Right cardiac atrium (tissue), 5 donors: ENCODE measurements around the gene OR2B6. TPM values are rescaled to one million over a fixed set of nuclear protein-coding genes. Genes with fewer than 3 reads are reported as not detected.

ENCODE experiments used
- ATAC-seq, 2 donors: fragments of 200-7000 bp; cut with Tn5 transposase; one replicate each; pipeline versions ENCODE4 v1.8.0 to v1.9.1; 2020; ENCODE audit warnings: moderate library complexity in 2 of 2, mild to moderate bottlenecking in 1 of 2
- DNase-seq, 3 donors: peaks; one replicate each; pipeline ENCODE4 v3.0.0-alpha.2; 2020
- H3K27ac ChIP-seq: one replicate; pipeline ENCODE4 v1.5.1; 2013; ENCODE audit warnings: mild to moderate bottlenecking, low read length, control low read depth, moderate library complexity
- H3K27me3 ChIP-seq: one replicate; pipeline ENCODE4 v1.6.1; 2013; ENCODE audit not compliant: control insufficient read depth, insufficient read depth
- H3K4me1 ChIP-seq: one replicate; pipeline ENCODE4 v1.6.1; 2013; ENCODE audit warnings: low read length; ENCODE audit not compliant: control insufficient read depth, insufficient read depth
- H3K4me3 ChIP-seq: one replicate; pipeline ENCODE4 v1.5.1; 2013; ENCODE audit warnings: low read length, control low read depth
- H3K9me3 ChIP-seq: one replicate; pipeline ENCODE4 v1.6.1; 2013; ENCODE audit warnings: low read length; ENCODE audit not compliant: control insufficient read depth
- WGBS: extraction: QIAGEN DNeasy Blood & Tissue Kit; methylation state at CpG from one replicate; pipeline ENCODE4 v1.1.7; 2013; 5-methylcytosine and 5-hydroxymethylcytosine counted together
- intact Hi-C, 4 donors: fragments of 100-400 bp; cut with DNase I; formaldehyde crosslinking; loops; one replicate each; pipeline versions ENCODE4 v1.11.0 to v1.14.0; 2022 to 2023
- polyA plus RNA-seq: library from polyadenylated mRNA; stranded (reverse); fragments of 200-250 nt; gene quantifications from one replicate; pipeline ENCODE4 v1.2.3, GENCODE V29; 2013
- total RNA-seq, 4 donors: library from RNA; stranded (reverse); fragmentation: NEBNext Ultra II Directional; extraction: Animal tissue kit (Norgen Biotek cat#: 25700); gene quantifications; one replicate each; pipeline ENCODE4 v1.2.1, GENCODE V29; 2021
- donor health status: healthy with polysubstance abuse.
- donor health status: DM: no; HTN: yes; CAD: no.
- donor health status: DM: no; HTN: no; CAD: no.
- donor health status: DM: no; HTN: yes; CAD: no; lungs with severe emphysema.
- donor health status: DM: yes; HTN: yes; CAD: no.

Gene OR2B6
- total and polyA plus RNA-seq, 5 donors, result not detected

DNA sequence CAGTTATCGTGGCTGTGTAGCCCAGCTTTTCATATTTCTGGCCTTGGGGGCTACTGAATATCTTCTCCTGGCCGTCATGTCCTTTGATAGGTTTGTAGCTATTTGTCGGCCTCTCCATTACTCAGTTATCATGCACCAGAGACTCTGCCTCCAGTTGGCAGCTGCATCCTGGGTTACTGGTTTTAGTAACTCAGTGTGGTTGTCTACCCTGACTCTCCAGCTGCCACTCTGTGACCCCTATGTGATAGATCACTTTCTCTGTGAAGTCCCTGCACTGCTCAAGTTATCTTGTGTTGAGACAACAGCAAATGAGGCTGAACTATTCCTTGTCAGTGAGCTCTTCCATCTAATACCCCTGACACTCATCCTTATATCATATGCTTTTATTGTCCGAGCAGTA is 475 bp downstream of the OR2B6 start:
- H3K27ac ChIP-seq, result no peak overlapping the region
- ATAC-seq, result no peak
- intact Hi-C loops, result no loop called here

DNA sequence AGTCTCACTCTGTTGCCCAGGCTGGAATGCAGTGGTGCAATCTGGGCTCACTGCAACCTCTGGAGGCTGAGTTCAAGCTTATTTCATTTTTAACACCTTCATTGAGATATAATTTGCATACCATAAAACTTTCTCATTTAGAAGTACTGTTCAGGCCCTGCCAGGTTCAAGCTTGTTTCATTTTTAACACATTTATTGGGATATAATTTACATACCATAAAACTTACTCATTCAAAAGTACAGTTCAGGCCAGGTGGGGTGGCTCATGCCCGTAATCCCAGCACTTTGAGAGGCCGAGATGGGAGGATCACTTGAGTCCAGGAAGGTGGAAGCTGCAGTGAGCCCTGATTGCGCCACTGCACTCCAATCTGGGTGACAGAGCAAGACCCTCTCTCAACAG is 5.5 kb downstream of the OR2B6 start:
- Histone ChIP-seq H3K9me3 (no peaks in the 10 kb centered on the region), H3K4me3 (no peak overlapping the region), H3K27ac (no peak overlapping the region), H3K4me1 (no peaks in the 10 kb centered on the region), H3K27me3 (no peaks in the 10 kb centered on the region)
- WGBS, result 79% methylated on average over 3 of the region's 3 CpGs
- intact Hi-C loops, result no loop called here
- ATAC-seq, result no peak
- no peak for DNase-seq

More for the DNA sequence above, 475 bp downstream of the OR2B6 start:
- Histone ChIP-seq H3K4me3 (no peak overlapping the region), H3K9me3 (no peaks in the 10 kb centered on the region), H3K27me3 (no peaks in the 10 kb centered on the region), H3K4me1 (no peaks in the 10 kb centered on the region)
- DNase-seq, result no peak
- WGBS, result 60% methylated on average over 4 of the region's 4 CpGs

DNA sequence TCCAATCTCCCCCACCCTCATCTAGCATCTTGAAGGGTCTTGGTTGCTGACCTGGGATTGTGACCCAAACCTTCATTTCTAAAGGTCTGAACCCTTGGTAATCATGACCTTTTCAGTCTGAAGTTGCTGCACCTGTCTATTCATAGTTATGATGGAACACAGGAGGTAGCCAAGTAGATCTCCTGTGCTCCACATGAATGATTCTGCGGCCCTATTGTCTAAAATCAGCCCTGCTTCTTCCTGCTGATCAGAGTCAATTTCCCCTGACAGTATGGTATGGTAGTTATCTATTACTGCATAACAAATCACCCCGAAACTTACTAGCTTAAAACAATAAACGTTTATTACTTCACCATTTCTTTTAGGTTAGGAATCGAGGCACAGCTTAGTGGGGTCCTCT is 9.0 kb downstream of the OR2B6 start:
- H3K27me3 ChIP-seq, result no peaks in the 10 kb centered on the region
- DNase-seq (no peak), ATAC-seq (no peak)
- no peaks in the 10 kb centered on the region for H3K9me3 ChIP-seq
- intact Hi-C loops, result no loop called here
- no peak overlapping the region for H3K27ac ChIP-seq
- no peaks in the 10 kb centered on the region for H3K4me1 ChIP-seq
- 83% methylated on average over 4 of the region's 4 CpGs for WGBS
- no peak overlapping the region for H3K4me3 ChIP-seq

DNA sequence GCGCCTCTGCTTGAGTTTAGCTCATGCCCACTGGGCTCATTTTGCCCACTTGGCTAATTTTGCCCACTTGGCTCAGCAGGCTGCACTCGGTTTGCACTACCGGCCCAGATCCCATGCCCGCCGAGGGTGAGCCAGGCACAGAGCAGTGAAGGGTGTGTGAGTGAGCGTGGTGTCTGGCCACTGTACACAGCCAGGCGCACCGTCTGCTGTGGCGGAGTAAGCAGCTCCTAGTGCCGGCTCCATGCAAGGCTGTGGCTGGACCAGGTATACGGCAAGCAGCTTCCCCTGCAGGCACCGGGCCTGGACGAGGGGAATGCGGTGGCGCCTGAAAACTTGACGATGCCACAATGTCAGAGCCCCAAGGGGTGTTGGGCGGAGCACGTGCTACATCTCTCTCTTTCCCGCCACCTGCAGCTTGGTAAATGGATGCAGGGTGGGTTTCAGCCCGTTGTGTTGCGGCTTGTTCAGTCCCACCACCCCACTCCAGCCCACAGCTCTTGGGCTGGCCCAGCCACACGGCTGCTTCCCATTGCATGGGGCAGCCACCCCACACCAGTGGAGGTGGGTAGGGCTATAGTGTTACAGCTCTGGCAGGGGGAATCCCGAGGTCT is 9.9 kb downstream of the OR2B6 start:
- 93% methylated on average over 23 of the region's 23 CpGs for WGBS

DNA sequence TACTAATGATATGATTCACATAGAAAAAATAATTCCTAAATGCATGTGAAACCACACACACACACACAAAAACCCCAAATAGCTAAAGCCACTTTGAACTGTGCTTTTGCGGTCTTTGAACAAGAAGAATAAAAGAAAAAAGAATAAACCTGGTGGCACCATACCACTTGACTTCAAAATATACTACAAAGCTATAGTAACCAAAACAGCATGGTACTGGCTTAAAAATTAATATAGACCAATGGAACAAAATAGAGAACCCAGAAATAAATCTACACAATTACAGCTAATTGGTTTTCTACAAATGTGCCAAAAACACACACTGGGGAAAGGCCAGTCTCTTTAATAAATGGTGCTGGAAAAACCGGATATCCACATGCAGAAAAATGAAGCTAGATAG is 13.4 kb downstream of the OR2B6 start:
- Histone ChIP-seq H3K9me3 (no peaks in the 10 kb centered on the region), H3K4me3 (no peak overlapping the region), H3K27me3 (peaks cover 2% of the 10 kb centered on the region), H3K4me1 (no peaks in the 10 kb centered on the region), H3K27ac (no peak overlapping the region)
- intact Hi-C loops, result no loop called here
- 92% methylated on average over 2 of the region's 2 CpGs for WGBS
- DNase-seq (no peak), ATAC-seq (no peak)

More for the DNA sequence above, 9.9 kb downstream of the OR2B6 start:
- no peaks in the 10 kb centered on the region for H3K27me3 ChIP-seq
- DNase-seq, result peak in 2 of 3 donors; percentile 12 to 31
- H3K27ac ChIP-seq, result no peak overlapping the region
- no peaks in the 10 kb centered on the region for H3K4me1 ChIP-seq
- H3K9me3 ChIP-seq, result no peaks in the 10 kb centered on the region
- no peak for ATAC-seq
- H3K4me3 ChIP-seq, result no peak overlapping the region
- intact Hi-C loops, result no loop called here

DNA sequence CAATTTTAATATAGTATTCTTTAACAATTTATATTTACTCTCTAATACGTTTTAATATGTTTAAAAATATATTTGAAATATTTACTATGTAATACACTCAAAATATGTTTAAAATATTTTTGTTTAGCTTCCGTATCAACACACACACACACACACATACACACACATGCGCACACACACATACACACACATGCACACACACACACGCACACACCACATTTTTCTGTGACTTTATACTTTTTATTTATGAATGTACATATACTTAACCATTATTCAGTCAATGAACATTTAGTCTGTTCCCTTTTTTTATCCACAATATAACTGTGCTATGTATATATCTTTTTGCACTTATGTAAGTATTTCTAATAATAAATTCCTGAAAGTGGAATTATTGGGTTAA is 15.7 kb downstream of the OR2B6 start:
- DNase-seq (no peak), ATAC-seq (no peak)
- 82% methylated on average over 4 of the region's 4 CpGs for WGBS
- Histone ChIP-seq H3K27me3 (peaks cover 2% of the 10 kb centered on the region), H3K4me1 (no peaks in the 10 kb centered on the region), H3K27ac (no peak overlapping the region), H3K4me3 (no peak overlapping the region), H3K9me3 (no peaks in the 10 kb centered on the region)
- intact Hi-C loops, result no loop called here

DNA sequence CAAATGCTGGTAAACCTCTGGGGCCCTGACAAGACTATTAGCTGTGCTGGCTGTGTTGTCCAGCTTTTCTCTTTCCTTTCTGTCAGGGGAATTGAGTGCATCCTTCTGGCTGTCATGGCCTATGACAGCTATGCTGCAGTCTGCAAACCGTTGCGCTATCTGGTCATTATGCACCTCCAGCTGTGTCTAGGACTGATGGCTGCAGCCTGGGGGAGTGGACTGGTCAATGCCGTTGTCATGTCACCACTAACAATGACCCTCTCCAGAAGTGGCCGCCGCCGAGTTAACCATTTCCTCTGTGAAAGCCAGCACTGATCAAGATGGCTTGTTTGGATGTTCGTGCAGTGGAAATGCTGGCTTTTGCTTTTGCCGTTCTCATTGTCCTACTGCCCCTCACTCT is 20.3 kb downstream of the OR2B6 start:
- ATAC-seq, result no peak
- Histone ChIP-seq H3K27ac (no peak overlapping the region), H3K4me3 (no peak overlapping the region), H3K27me3 (peaks cover 2% of the 10 kb centered on the region), H3K9me3 (no peaks in the 10 kb centered on the region), H3K4me1 (no peaks in the 10 kb centered on the region)
- DNase-seq, result no peak
- 42% methylated on average over 8 of the region's 8 CpGs for WGBS
- intact Hi-C loops, result no loop called here

DNA sequence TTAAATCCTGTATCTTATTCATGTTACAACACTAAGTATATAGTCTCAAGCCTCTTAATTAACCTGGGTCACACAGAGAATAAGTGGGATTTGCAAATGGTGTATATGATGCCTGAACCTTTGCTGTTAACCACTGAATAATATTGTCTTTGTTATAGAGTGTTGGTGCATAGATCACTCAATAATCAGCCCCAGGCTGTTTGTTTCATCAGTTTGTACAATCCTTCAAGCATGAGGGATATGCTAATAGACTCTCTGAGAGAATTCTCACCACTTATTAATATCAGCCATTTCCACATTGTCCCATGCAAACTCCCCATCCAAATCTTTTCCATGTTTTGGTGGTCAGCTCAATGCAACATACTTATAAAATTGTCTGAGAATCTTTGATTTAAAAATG is 21.7 kb downstream of the OR2B6 start:
- DNase-seq (no peak), ATAC-seq (no peak)
- intact Hi-C loops, result no loop called here
- H3K27ac ChIP-seq, result no peak overlapping the region
- no peaks in the 10 kb centered on the region for H3K9me3 ChIP-seq
- no peak overlapping the region for H3K4me3 ChIP-seq
- peaks cover 2% of the 10 kb centered on the region for H3K27me3 ChIP-seq
- H3K4me1 ChIP-seq, result no peaks in the 10 kb centered on the region

DNA sequence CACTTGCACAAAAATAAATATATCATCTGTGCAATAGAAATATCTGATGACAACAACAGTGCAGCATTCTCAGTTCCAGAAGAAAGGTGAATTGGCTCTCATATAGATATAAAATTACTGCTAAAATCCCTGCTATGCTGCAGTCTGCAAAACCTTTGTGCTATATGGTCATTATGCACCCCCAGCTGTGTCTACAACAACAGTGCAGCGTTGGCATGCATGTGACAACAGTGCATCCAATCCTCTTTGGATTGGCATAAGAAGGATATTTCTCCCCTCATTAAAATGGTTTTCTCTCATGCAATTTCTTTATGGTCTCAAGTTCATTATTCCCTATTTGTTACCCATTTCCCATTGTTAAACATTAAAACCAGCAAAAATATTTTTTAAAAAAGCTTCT is 23.1 kb downstream of the OR2B6 start:
- Histone ChIP-seq H3K9me3 (no peaks in the 10 kb centered on the region), H3K4me1 (no peaks in the 10 kb centered on the region), H3K27me3 (no peaks in the 10 kb centered on the region), H3K27ac (no peak overlapping the region), H3K4me3 (no peak overlapping the region)
- ATAC-seq (no peak), DNase-seq (no peak)
- intact Hi-C loops, result no loop called here
- 43% methylated on average over 1 of the region's 1 CpG for WGBS

DNA sequence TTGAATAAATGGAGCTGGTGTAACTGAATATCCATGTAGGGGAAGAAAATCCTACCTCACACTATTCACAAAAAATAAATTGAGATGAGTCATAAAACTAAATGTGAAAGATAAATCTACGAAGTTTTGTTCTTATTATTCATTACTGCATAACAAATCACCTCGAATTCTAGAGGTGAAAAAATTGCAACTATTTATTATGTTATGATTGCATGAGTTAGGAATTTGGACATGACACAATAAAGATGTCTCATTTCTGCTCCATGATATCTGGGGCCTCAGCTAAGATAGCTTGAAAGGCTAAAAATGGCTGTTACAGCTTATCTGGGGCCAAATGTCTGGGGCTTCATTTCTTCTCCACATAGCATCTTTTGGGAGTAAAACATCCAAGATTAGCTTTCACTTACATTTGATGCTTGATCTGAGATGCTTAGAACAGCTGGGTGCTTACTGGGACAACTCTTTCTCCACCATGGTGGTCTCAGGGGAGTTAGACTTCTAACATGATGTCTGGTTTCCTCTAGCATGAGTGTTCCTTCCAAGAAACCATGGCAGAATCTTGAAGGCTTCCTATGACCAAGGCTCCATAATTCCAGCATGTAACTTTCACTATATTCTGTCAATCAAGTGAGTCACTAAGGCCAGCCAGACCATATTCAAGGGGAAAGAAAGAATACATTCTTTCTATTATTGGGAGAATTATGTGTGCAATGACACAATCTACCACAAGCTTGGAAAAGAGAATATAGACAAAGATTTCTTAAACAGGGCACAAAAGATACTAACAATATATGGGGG is 30.1 kb downstream of the OR2B6 start:
- DNase-seq, result no peak
- Histone ChIP-seq H3K27me3 (no peaks in the 10 kb centered on the region), H3K4me1 (no peaks in the 10 kb centered on the region), H3K9me3 (no peaks in the 10 kb centered on the region), H3K27ac (no peak overlapping the region), H3K4me3 (no peak overlapping the region)
- no peak for ATAC-seq
- WGBS, result 27% methylated on average over 2 of the region's 2 CpGs
- intact Hi-C loops, result no loop called here

DNA sequence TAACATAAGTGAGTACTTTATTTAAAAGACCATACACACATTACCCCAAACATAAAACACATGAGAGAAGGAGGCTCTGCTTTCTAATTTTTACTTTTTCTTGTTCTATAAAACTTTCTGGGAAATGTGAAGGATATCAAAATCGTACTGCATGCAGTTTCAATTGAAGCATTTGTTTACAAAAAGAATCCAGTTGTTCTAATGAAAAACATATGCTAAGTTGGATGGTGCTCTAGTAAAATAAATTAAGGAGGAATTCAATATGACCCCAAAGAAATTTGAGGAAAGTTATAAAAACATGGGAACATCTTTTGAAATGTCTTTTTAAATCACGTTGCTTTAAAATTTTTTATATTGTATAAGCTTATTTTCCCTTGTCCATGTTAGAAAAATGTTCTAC is 37.6 kb downstream of the OR2B6 start:
- Histone ChIP-seq H3K4me1 (no peaks in the 10 kb centered on the region), H3K27ac (no peak overlapping the region), H3K9me3 (no peaks in the 10 kb centered on the region), H3K4me3 (no peak overlapping the region), H3K27me3 (no peaks in the 10 kb centered on the region)
- DNase-seq (no peak), ATAC-seq (no peak)
- intact Hi-C loops, result no loop called here
- 23% methylated on average over 2 of the region's 2 CpGs for WGBS
